K562 (cell line): ENCODE results near the gene PTGFR. TPM values are rescaled to one million over a fixed set of nuclear protein-coding genes. Genes with fewer than 3 reads are reported as not detected.

Experiments
- ATAC-seq: fragments of 200-7000 bp; cut with Tn5 transposase; 3 replicates; pipeline ENCODE4 v1.9.1; 2020; ENCODE audit warnings: moderate library complexity
- BruUV-seq: library from RNA; stranded (reverse); fragments of 400-500 nt; replicated peaks from 2 replicates; lab custom pipeline; 2021; lab: Mats Ljungman, UMichigan
- CTCF ChIA-PET: fragments of 300-600 bp; formaldehyde crosslinking; extraction: SDS; loops from one replicate; lab custom pipeline; 2021; ENCODE audit warnings: low intra/inter-chr PET ratio; lab: Yijun Ruan, JAX
- POLR2A ChIA-PET: fragments of 300-600, 350-650 bp; sonication (Branson Sonifier 250); formaldehyde crosslinking; extraction: SDS; loops from one replicate; lab custom pipeline; 2021; ENCODE audit warnings: antibody characterized with exemption, inconsistent platforms; lab: Yijun Ruan, JAX
- DNase-seq, 4 experiments: peaks; one replicate each; pipeline versions ENCODE4 v3.0.0 to v3.0.0-alpha.2; 2011 to 2018; ENCODE audit warnings: low spot score in 3 of 4, mixed read lengths in 3 of 4; ENCODE audit errors: extremely low read depth in 1 of 4
- FAIRE-seq: peaks from 2 replicates; lab custom pipeline; 2011; peaks lifted over from hg19 to GRCh38; lab: Jason Lieb, UNC
- H2AFZ ChIP-seq: 2 replicates; pipeline ENCODE4 v1.6.0; 2011; ENCODE audit warnings: low read depth, low read length, control low read depth, inconsistent platforms
- H3K27ac ChIP-seq: fragments of 200-600 bp; 3 replicates; pipeline ENCODE4 v1.8.0; 2011; ENCODE audit warnings: low read depth, mild to moderate bottlenecking, control low read depth, inconsistent platforms, low read length, moderate library complexity, mixed read lengths; ENCODE audit errors: extremely low read depth
- H3K27me3 ChIP-seq, 2 experiments: fragments of 300-600 bp in 1 of 2; 2 replicates in 1 of 2; 3 replicates in 1 of 2; pipeline versions ENCODE4 v1.6.0 to v1.8.0; 2011; ENCODE audit warnings: inconsistent platforms in 2 of 2, low read length in 2 of 2, mild to moderate bottlenecking in 1 of 2, mixed read lengths in 1 of 2, moderate library complexity in 1 of 2; ENCODE audit not compliant: control insufficient read depth in 2 of 2, insufficient read depth in 2 of 2
- H3K36me3 ChIP-seq: fragments of 300-600 bp; 3 replicates; pipeline ENCODE4 v1.8.0; 2011; ENCODE audit warnings: mild to moderate bottlenecking, low read length, inconsistent platforms; ENCODE audit not compliant: control insufficient read depth, insufficient read depth
- H3K4me1 ChIP-seq, 2 experiments: fragments of 200-600 bp in 1 of 2; replicated peaks in 1 of 2; 2 replicates in 1 of 2; 3 replicates in 1 of 2; pipeline versions ENCODE4 v1.5.1 to v1.8.0; 2011; ENCODE audit warnings: inconsistent platforms in 2 of 2, low read length in 2 of 2, mild to moderate bottlenecking in 1 of 2, mixed read lengths in 1 of 2, moderate library complexity in 1 of 2; ENCODE audit not compliant: control insufficient read depth in 2 of 2, insufficient read depth in 2 of 2
- H3K4me2 ChIP-seq: 2 replicates; pipeline ENCODE4 v1.6.1; 2011; ENCODE audit warnings: low read length, control low read depth, inconsistent platforms, mixed read lengths; ENCODE audit not compliant: insufficient read depth
- H3K4me3 ChIP-seq: fragments of 200-600 bp; sonication (generic), shearing (Covaris generic); 2 replicates; pipeline ENCODE4 v1.5.1; 2016; ENCODE audit warnings: control low read depth, inconsistent platforms
- H3K79me2 ChIP-seq: fragments of 200-600 bp; 3 replicates; pipeline ENCODE4 v1.8.0; 2011; ENCODE audit warnings: low read length, inconsistent platforms; ENCODE audit not compliant: control insufficient read depth, insufficient read depth
- H3K9ac ChIP-seq, 2 experiments: 2 replicates each; pipeline versions ENCODE4 v1.6.0 to v1.6.1; 2011; ENCODE audit warnings: low read depth in 2 of 2, low read length in 2 of 2, control low read depth in 1 of 2, inconsistent platforms in 1 of 2, mild to moderate bottlenecking in 1 of 2, mixed read lengths in 1 of 2; ENCODE audit not compliant: insufficient read depth in 1 of 2
- H3K9me1 ChIP-seq: one replicate; pipeline ENCODE4 v1.6.0; 2011; ENCODE audit warnings: inconsistent platforms, mild to moderate bottlenecking, low read length, moderate library complexity; ENCODE audit not compliant: control insufficient read depth, insufficient read depth
- H3K9me3 ChIP-seq: replicated peaks from 2 replicates; pipeline ENCODE4 v1.5.1; 2011; ENCODE audit warnings: low read depth, low read length, inconsistent platforms; ENCODE audit not compliant: control insufficient read depth, insufficient read depth
- H4K20me1 ChIP-seq: replicated peaks from 2 replicates; pipeline ENCODE4 v1.6.1; 2011; ENCODE audit warnings: low read length, inconsistent platforms, mixed read lengths; ENCODE audit not compliant: control insufficient read depth, insufficient read depth
- ATF7 ChIP-seq: fragments of 450-650 bp; IDR thresholded peaks from 2 replicates; pipeline ENCODE4 v1.7.1; 2014; ENCODE audit warnings: mild to moderate bottlenecking, moderate library complexity
- BDP1 ChIP-seq: IDR thresholded peaks from 3 replicates; pipeline ENCODE4 v1.6.1; 2011; ENCODE audit not compliant: insufficient read length, insufficient read depth
- ELF2 ChIP-seq: fragments of 250-450 bp; sonication (Bioruptor Pico); IDR thresholded peaks from 2 replicates; pipeline ENCODE4 v1.5.0; 2021; ENCODE audit warnings: mild to moderate bottlenecking
- HINFP ChIP-seq: fragments of 450-650 bp; conservative IDR thresholded peaks from 2 replicates; pipeline ENCODE4 v1.6.1; 2016; ENCODE audit warnings: missing genetic modification characterization, low read depth, mild to moderate bottlenecking, control low read depth, missing compliant biosample characterization
- HNRNPL ChIP-seq: fragments of 200-400 bp; formaldehyde crosslinking; IDR thresholded peaks from 2 replicates; pipeline ENCODE4 v1.6.1; 2017; ENCODE audit warnings: low read depth, mild to moderate bottlenecking, low read length
- HSF4 ChIP-seq: fragments of 250-450 bp; sonication (Bioruptor Pico); IDR thresholded peaks from 2 replicates; pipeline ENCODE4 v2.1.2; 2022; ENCODE audit warnings: mild to moderate bottlenecking, moderate library complexity, borderline replicate concordance
- IRF2 ChIP-seq: sonication (generic); formaldehyde crosslinking; IDR thresholded peaks from 2 replicates; pipeline ENCODE4 v1.8.1; 2022; ENCODE audit warnings: mild to moderate bottlenecking, missing genetic modification reagents
- MAX ChIP-seq: sonication (generic); formaldehyde crosslinking; IDR thresholded peaks from 2 replicates; pipeline ENCODE4 v1.9.0; 2022; ENCODE audit warnings: mild to moderate bottlenecking, missing genetic modification reagents
- MECOM ChIP-seq: fragments of 250-450 bp; sonication (Bioruptor Pico); IDR thresholded peaks from 2 replicates; pipeline ENCODE4 v1.8.0; 2022; ENCODE audit warnings: inconsistent platforms
- NEUROD1 ChIP-seq: fragments of 150-350 bp; IDR thresholded peaks from 2 replicates; pipeline ENCODE4 v1.6.1; 2014; ENCODE audit warnings: borderline replicate concordance, low read length, low read depth; ENCODE audit not compliant: partially characterized antibody
- PHTF2 ChIP-seq: fragments of 250-450 bp; sonication (Bioruptor Pico); IDR thresholded peaks from 2 replicates; pipeline ENCODE4 v1.5.0; 2021; ENCODE audit warnings: mild to moderate bottlenecking
- SAFB ChIP-seq: fragments of 200-400 bp; formaldehyde crosslinking; IDR thresholded peaks from 2 replicates; pipeline ENCODE4 v1.6.1; 2017; ENCODE audit warnings: low read depth, low read length, borderline replicate concordance
- WGBS: fragments of 100-300 bp; shearing (Covaris generic); methylation state at CpG from one replicate; pipeline ENCODE4 v1.1.6; 2016; ENCODE audit warnings: low coverage, mixed read lengths; ENCODE audit not compliant: insufficient coverage; ENCODE audit errors: missing lambda C conversion rate; 5-methylcytosine and 5-hydroxymethylcytosine counted together
- in situ Hi-C: fragments of 300-500 bp; cut with MboI; formaldehyde crosslinking; loops from 4 replicates; pipeline ENCODE4 v1.15.0; 2018; ENCODE audit warnings: inconsistent platforms, mixed read lengths
- intact Hi-C: fragments of 100-400 bp; cut with micrococcal nuclease; formaldehyde crosslinking; loops from 2 replicates; pipeline ENCODE4 v1.14.2; 2022
- polyA plus RNA-seq, 8 experiments: library from polyadenylated mRNA; depleted of rRNA in 4 of 8; stranded (reverse) in 5 of 8; unstranded in 3 of 8; fragments of >200 nt; fragmentation: Nextera tagmentation in 2 of 8; fragmentation: Illumina TruSeq in 1 of 8; extraction: Ambion mirVana in 2 of 8; extraction: Trizol in 1 of 8; gene quantifications; 2 replicates each; pipeline versions ENCODE4 v1.2.1 to v1.2.3, GENCODE V29; 2011 to 2014; ENCODE audit warnings: inconsistent platforms in 1 of 8, missing spikeins in 1 of 8
- total RNA-seq, 7 experiments: library from RNA; depleted of rRNA in 6 of 7; stranded (reverse); fragments of >200 nt in 6 of 7; fragmentation: Illumina TruSeq in 2 of 7; extraction: Trizol in 2 of 7; gene quantifications; 2 replicates each; pipeline versions ENCODE4 v1.2.1 to v1.2.3, GENCODE V29; 2011 to 2021; ENCODE audit warnings: low replicate concordance in 1 of 7
- TF ChIP-seq, protein P1 (sequence below), 2 experiments: fragments of 250-450 bp in 1 of 2; fragments of 450-650 bp in 1 of 2; sonication (Bioruptor Pico) in 1 of 2; IDR thresholded peaks; 2 replicates each; pipeline versions ENCODE4 v1.6.1 to v1.8.0; 2016 to 2021; ENCODE audit warnings: mild to moderate bottlenecking in 2 of 2, moderate library complexity in 2 of 2, missing compliant biosample characterization in 1 of 2, missing genetic modification characterization in 1 of 2
- TF ChIP-seq, protein P2 (sequence below): fragments of 250-450 bp; sonication (Bioruptor Pico); IDR thresholded peaks from 2 replicates; pipeline ENCODE4 v1.8.0; 2022; ENCODE audit warnings: moderate library complexity, mild to moderate bottlenecking, inconsistent platforms
- TF ChIP-seq, protein P3 (sequence below): fragments of 450-650 bp; IDR thresholded peaks from 2 replicates; pipeline ENCODE4 v1.6.1; 2016

The PTGFR gene
- total and polyA plus RNA-seq, 9 of the 15 experiments (the other 6 are each of a cell fraction or from before 2014, with no cell fraction given): 0.04 TPM; not detected in 8

DNA sequence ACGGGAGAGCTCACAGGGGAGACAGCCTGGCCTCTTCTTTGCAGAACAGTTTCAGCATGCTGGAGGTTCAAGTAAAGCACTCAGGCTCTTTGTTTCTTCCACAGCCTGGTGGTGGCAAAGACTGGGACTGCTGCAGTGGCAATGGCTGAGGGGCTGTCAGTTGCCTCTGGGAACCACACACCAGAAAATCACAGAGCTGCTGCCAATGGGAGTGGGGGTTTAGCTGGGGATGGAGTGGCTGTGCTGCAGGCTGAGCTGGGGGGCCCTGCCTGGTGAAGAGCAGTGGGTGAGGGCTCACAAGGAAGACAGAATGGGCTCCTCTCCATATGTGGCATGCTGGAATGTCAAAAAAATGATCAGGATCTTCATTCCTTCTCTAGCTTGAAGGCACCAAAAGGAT, 25.6 kb upstream of the PTGFR start:
- WGBS: no CpG with 5 or more reads among the region's 1 CpG

More for the DNA sequence above, 25.6 kb upstream of the PTGFR start:
- Histone ChIP-seq H3K36me3 (no peaks in the 10 kb centered on the region), H4K20me1 (no peaks in the 10 kb centered on the region), H3K4me2 (no peak overlapping the region), H3K4me1 (no peaks in the 10 kb centered on the region), H3K9me3 (no peaks in the 10 kb centered on the region), H3K27ac (no peak overlapping the region), H3K4me3 (no peak overlapping the region), H3K9me1 (no peaks in the 10 kb centered on the region), H3K79me2 (no peaks in the 10 kb centered on the region), H2AFZ (no peak overlapping the region), H3K27me3 (no peaks in the 10 kb centered on the region), H3K9ac (no peak overlapping the region)
- TF ChIP-seq MAX (CRISPR knock-in tag) (no peak), MECOM (CRISPR knock-in tag) (no peak), NEUROD1 (no peak), BDP1 (no peak), PHTF2 (no peak), HNRNPL (no peak), IRF2 (CRISPR knock-in tag) (no peak), HSF4 (CRISPR knock-in tag) (no peak), ATF7 (no peak), ELF2 (no peak), SAFB (no peak), HINFP (tag) (no peak)
- TF ChIP-seq, protein P1, sequence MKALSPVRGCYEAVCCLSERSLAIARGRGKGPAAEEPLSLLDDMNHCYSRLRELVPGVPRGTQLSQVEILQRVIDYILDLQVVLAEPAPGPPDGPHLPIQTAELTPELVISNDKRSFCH (CRISPR knock-in tag; IDR thresholded peaks at IDR 0.05): no peak
- TF ChIP-seq, protein P1 (tag; IDR thresholded peaks at IDR 0.05): no peak
- TF ChIP-seq, protein P2, sequence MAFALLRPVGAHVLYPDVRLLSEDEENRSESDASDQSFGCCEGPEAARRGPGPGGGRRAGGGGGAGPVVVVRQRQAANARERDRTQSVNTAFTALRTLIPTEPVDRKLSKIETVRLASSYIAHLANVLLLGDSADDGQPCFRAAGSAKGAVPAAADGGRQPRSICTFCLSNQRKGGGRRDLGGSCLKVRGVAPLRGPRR (CRISPR knock-in tag): no peak
- TF ChIP-seq, protein P3, sequence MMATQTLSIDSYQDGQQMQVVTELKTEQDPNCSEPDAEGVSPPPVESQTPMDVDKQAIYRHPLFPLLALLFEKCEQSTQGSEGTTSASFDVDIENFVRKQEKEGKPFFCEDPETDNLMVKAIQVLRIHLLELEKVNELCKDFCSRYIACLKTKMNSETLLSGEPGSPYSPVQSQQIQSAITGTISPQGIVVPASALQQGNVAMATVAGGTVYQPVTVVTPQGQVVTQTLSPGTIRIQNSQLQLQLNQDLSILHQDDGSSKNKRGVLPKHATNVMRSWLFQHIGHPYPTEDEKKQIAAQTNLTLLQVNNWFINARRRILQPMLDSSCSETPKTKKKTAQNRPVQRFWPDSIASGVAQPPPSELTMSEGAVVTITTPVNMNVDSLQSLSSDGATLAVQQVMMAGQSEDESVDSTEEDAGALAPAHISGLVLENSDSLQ: no peak
- in situ Hi-C loops: no loop called here
- BruUV-seq: no TSS peak
- POLR2A ChIA-PET: no interaction called here
- DNase-seq (no peak), ATAC-seq (no peak), FAIRE-seq (no peak)
- CTCF ChIA-PET: interaction anchor here (0.6 kb wide), 1 partner anchor 50 kb away, joined by 3 read pairs; no protein-coding TSS in a partner anchor
- intact Hi-C loops: no loop called here
